HS-5 (cell line): ENCODE data around the gene PRELID3B.
"Not testable (repeated sequence)": the region's sequence is repeated elsewhere in the genome, so short reads cannot be mapped to it uniquely, and the experiment has no call there.

Experiments used
- DNase-seq: peaks from one replicate; pipeline ENCODE4 v3.0.0-alpha.2; 2012; ENCODE audit warnings: low read depth

The PRELID3B gene

DNA sequence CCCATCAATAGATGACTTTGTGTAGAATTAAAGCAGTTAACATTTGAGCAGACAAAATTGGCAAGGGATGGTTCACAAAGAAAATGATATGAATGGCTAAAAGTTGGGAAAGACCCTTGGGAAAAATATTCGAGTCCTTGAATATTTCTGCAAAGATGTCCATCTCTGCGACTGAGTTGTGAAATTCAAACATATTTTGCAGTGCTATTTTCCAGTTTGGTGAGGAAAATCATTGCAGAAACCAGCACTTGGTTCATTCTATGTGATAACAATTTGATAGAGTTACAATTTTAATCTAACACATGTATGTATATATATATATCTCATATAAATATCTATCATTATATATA, 6.1 kb upstream of the PRELID3B start:
- no peak for DNase-seq

DNA sequence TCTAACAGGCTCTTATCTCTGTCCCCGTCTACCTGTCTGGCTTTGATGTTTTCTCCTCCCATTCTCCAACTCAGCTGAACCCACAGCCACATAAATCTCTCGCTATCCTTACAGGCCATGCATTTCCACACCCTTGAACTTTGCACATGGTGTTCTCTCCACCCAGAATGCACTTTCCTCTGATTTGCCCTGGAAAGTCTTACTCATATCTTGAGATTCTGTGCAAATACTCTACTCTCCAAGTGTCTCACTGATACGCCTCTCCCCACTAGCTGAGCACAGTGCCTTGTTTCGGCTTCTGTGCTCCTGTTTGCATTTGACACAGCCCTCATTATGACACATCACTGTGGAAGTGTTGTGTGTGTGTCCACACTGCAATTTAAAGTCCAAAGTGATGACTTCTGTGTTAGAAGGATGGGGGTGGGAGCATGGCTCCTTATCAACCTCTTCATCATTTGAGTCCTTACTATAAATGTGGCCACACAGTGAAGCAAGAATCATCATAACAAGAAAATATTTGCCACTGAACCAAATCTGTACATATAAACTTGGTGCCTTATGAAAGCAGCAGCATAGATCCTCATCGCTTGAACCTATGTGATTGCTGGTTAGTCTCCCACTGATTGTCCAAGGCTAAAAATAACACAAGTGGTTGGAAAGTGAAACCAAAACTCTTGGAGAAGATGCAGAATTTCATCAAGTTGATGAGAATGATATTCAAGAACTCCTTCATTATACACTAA, 5.5 kb upstream of the PRELID3B start:
- DNase-seq: no peak

DNA sequence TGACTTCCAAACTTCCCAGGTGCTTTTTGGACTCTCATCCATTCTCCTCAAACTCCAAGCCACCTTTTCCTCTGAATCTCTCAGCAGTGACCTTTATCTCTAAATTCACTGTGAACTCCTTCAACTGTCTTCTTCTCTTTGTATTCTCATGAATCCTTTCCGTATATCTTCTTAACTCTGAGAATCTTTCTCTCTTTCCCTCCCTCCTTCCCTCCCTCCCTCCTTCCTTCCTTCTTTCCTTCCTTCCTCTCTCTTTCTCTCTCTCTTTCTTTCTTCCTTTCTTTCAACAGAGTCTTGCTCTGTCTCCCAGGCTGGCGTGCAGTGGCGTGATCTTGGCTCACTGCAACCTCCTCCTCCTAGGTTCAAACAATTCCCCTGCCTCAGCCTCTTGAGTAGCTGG, 4.3 kb upstream of the PRELID3B start:
- DNase-seq: no peak

DNA sequence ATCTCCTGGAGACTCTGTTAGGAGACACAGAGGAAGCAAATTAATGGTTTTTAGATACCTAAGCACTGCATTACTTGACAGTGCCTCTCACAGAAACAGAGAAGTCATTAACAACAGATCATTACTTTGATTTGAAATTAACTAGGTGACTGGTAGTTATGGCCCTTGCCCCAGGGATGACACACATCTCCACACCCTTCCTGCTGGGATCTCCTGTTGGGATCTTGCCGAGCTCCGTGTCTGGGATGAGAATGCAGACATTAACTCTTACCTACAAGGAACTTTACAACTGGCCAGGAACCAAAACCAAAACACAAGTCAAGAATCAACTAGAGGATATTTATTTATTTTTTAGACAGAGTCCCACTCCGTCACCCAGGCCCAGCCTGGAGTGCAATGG, 2.2 kb upstream of the PRELID3B start:
- no peak for DNase-seq

DNA sequence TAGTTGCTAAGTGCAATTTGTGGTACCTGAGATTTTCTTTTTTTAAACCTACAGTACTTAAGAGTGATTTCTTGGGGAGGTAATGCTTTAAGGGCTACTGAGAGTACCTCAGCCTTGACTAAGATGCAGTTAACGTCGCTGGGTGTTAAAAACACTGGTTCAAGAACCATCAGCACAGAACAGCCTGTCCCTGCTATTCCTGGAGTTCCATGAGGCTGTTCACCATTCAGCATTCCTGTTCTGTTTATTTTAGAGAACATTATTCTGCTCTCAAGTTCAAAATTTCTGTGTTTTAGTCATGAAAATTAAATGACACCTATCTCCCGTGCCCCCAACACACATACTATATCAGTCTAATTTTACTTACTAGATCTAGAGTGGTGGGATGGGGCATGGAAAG, 1.7 kb upstream of the PRELID3B start:
- no peak for DNase-seq

DNA sequence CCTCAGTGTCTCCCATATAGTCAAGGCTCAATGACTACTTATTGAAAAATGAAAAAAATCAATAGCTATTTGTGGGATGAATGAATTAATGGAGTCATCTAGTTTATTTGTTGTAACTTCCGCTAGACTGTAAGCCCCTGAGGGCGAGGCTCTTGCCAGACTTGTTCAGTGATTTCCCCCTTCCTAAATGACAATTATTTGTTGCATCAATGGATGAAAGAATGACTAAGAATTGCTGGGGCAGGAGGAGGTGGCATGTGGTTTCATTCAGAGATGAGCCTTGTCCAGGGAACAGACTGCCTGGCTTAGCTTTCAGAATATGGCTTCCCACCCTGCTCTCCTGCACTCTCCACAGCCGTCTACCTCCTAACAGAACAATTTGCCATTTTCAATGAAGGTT, 1.1 kb upstream of the PRELID3B start:
- no peak for DNase-seq

DNA sequence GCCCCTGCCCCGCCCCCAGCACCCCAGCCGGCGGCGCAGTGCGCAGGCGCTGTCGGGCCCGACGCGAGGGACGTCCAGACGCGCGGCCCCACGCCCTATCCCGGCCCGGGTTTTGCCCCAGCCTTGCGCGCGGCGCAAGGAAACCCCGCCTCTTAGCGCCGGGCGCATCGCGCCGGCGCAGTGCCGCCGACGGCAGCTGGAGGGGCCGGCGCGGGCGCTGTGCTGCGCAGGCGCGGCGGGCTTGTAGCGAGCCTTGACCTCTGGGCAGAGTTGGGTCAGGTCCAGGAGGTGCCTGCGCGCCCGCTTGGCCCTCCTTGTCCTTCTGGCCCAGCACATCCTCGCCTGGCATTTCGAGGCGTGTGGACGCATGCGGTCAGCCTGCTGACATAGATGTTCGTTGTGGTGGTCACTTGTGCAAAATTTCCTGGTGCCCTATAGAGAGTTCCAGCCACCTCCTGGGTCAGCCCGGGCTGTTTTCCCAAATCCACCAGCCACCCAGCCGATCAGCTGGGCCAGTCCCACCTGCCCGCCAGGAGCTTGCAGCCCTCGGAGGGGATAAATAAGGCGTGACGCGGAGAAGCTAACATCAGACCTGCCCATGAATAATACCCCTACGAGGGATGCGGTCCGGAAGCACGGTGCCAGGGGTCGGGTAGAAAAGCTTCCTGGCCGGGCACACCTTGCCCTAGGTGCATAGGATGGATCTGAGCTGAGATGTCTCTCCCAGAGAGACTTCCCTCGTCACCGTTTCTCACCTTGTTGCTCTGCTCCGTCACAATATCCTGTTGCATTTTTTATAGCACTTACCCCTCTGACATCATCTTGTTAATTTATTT, 428 bp upstream of the PRELID3B start:
- DNase-seq: peak; percentile 68

DNA sequence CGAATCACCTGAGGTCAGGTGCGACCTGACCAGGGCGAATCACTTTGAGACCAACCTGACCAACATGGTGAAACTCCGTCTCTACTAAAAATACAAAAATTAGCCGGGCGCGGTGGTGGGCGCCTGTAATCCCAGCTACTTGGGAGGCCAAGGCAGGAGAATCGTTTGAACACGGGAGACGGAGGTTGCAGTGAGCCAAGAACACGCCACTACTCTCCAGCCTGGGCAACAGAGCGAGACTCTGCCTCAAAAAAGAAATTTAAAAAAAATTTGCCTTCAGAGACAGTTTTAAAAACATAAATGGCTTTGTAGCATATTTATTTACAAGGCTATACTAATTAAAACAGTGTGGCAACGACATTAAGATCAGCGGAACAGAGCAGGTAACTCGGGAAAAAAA, 1.1 kb downstream of the PRELID3B start:
- DNase-seq: not testable (repeated sequence)

DNA sequence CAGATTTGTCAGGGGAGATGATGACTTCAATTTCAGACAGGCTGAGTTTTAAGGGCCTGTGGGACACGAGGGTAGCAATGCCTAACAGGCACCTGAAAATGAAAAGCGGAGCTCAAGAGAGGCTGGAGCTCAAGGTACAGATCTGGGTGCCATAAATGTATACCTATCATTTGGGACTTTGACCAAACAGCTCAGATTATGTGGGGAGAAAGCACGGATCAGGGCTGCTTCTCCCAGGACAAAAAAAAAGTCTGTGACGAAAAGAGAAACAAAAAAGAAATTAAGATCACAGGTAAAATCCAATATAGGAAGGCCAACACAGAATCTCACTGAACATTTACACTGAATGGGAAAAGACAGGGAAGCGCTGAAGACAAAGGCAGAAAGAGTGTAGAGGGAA, 1.9 kb downstream of the PRELID3B start:
- DNase-seq: no peak

DNA sequence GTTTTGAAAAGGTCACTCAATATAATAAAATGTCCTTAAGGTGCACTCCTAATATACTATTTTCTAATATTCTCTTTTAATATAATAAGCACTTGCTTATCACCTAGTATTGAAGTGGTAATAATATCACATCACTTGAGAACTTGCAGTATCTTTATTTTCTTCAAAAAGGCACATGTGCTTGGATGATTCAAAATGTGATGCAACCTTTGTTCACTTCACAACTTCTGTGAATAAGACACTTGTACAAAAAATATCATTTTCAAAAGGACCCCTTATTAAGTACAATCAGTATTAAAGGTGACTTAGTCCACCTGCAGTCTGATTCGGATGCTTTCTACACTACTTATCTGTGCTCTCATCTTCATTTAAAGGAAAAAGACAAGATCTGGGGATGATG, 3.4 kb downstream of the PRELID3B start:
- no peak for DNase-seq

DNA sequence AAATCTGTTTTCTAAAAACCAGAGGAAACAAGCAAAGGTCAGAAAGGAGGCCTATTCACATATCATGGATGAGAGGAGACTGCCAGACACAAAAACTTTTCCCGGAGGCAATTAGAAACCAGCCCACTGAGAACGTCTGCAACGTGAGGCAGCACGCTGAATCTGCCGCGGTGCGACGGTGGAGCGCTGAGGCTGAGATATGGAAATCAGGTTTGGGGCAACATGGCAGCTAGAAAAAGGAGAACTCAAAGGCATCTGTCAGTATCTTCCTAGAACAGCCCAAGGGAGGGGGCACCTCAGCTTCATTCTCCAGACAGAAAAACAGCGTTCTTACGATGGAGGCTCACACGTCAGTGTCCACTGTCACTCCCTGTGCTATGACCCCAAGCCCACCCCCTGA, 5.2 kb downstream of the PRELID3B start:
- no peak for DNase-seq

DNA sequence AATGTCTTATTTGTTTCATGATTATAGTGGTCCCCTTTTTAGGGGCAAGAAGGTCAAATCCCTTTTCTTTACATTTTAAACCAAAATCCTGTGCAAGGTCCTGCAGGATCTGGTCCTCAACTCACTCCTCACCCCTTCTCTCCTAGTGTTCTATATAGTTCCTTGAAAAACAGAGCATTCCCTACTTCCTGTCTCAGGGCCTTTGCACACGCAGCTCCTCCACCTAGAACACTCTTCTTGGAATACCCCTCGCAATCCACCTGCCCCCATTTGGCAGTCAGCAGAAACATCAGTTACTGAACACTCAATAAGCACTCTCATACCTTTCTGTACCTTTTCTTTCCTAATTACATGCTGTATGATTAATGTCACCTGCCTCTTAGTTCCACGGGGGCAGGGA, 7.2 kb downstream of the PRELID3B start:
- DNase-seq: no peak

DNA sequence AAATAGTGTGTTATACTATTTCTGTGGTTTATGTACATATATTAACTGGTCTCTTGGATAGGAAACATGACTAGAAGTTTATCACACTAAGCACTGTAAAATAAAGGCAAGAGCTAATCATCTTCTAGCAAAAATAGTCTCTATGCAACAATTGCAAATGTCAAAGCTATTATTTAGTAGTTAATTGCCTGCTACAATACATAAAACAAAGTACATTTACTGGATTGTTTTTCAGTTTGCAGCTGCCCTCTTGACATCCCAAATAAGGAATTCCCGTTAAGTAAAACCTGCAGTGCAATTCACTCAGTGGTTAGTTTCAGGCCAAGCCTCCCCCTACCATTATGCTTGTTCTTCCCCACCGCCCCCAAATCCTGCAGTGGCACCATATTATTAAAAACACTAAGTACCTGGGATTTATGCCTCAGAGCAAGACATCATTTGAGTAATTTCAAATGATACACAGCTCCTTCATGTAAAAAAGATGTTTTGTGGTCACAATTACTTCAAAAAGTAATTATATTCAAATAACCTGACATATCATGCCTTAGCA, 8.9 kb downstream of the PRELID3B start:
- no peak for DNase-seq

DNA sequence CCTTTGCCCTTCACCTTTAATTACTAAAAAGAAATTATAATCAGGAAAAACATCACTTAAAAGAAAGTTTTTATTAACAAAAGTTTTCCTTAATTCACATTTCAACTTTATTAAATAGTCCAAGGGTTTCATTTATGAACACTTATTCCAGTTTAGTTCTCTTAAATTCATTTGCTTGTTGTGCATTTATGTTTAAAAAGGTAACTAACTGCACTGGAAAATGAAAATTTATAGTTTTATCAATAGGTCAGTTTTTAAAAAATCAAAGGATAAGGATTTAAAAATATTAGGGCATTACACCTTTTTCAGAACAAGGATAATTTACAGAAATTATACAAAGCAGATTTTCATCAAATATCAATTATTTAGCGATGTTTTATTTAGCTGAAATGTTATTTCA, 9.5 kb downstream of the PRELID3B start:
- DNase-seq: no peak

DNA sequence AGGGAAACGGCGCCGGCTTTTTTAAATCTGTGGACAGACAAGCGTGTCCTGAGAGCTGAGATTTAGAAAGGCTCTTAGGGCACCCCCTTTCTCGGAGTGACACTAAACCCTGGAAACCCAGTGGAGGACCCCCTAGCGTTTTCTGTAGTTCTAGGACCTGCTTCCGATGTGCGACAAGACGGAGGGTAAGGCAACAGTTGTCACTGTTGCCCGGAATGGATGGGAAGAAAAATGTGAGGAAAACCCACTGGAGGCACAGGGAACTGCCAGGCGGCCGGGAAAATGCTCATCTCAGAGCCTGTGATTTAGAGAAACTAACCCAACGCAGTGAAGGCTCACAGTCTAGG, 9.9 kb downstream of the PRELID3B start:
- no peak for DNase-seq

DNA sequence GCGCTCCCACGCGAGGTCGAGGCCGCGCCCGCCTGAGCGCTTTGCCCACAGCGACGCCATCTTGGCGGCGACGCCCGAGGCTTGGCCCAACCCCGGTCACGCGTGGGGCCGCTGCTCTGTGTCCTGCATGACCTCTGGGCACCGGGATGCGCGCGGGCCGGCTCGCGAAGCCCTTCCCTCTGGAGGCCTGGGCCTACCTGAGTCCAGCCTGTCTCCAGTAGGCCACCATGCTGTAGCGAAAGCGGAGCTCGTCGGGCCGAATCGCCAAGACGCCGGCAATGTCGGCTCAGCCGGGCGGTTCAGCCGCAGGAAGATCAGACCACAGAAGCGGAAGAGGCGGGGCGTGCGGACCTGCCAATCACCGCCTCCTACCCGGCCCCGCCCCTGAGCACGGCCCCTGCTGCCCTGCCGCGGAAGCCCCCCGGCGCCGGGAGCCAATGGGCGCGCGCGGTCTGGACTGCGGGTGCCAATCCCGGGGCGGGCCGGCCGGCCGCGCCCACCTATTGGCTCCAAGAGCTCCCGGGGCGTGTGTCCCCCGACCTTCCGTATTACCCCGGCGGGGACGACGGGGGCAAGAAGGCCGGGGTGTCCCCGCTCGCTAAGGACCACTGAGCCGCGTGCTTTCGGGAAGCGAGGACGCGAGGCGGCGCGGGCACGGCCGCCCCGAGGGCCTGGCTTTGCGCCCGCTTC, 10.4 kb downstream of the PRELID3B start, which contains the start of gene ATP5F1E:
Gene ATP5F1E, minus strand, starts transcription at position 313 of the 690 bp plus-strand sequence. Its CDS starts 84 bp downstream, at position 229.
- DNase-seq: peak; percentile 68

DNA sequence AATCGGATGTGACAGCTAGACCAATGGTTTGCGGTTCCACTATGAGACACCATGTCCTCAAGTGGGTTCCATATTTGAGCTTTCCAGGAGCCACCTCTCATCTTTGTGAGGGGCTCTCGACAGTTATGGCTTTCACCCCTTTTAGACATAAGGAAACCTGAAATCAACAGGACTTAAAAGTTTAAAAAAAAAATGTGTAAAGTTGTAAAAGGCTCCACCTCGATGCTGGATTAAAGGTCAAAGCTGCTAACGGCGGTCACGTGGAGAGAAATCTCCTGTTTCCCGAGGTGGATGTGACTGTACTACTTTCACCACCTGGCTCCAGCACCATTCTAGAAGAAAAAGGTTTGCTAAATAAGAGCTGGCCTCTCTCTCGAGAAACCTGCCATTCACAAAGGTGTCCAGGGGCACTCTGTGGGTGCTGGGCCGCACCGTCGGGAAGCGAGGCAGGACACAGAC, 11.0 kb downstream of the PRELID3B start:
- DNase-seq: no peak

DNA sequence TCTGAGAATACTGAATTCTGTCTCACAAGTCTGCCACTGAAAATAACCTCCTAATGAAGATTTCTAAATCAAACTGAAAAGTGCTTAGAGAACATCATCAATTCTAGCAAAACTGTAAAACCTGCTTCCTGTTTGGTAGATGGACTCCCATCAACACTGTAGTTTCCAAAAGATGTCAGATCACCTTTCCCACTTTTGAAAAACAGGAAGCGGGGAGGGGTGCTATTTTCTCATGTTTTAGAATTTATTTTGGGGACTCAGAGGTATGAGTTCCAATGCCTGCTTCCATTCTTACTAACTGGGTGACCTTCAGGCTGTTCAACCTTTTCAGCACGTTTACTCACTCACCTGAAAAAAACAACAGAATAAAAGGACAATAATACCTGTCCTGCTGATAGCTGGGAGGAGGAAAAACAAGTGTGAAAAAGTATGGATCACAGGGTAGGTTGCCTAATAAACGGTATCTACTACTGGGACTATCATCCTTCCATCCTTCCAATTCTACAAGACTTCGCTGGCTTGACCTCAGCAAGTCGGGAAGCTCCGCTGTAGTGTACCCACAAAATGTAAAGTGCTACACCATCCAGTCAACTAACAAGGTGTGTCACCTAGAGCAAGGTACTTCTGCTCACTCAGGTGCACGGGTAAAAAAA, 11.5 kb downstream of the PRELID3B start:
- no peak for DNase-seq

DNA sequence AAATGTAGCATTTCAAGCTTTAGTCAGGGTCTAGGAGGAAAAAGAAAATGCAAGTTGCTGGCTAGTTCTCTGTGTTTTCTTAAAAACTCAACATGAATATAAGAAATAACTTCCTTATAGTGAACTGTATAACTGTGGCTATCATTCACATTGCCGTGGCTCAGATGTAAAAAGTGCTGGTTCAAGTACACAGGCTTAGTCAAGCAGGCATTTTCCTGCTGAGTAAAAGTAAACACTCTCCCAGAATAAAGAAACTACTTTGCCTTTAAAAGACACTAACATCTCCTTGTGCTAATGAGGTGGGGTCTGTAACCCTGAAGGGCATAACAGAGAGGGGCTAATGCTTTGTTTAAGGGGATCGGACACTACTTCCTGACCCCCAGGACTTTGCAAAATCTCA, 13.8 kb downstream of the PRELID3B start:
- DNase-seq: no peak

DNA sequence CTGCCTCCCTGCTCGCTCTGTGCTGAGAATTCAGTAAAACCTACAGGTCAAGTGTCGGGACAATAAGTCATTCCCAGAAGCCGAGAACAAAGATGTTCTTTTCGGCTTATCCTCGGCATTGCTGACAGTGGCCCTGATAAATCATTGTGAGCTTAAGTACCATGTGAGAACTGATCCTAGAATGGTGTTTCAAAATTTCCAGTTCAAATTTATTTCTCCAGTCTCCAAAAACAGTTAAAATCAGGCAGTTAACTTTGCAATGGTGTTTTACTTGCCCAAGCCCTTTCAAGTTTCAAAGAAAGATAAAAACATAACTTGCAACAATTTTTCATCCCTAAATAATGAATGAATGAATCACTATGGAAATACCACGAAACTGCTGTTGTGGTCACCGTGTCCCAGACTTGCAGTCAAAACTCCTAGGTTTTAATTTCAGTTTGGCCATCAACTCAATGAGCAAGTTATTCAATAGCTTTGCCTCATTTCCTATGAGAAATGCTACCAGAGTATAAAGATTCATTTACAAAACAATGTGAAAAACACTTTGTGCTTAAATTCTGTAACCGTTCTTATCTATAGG, 14.8 kb downstream of the PRELID3B start:
- DNase-seq: peak; percentile 44

DNA sequence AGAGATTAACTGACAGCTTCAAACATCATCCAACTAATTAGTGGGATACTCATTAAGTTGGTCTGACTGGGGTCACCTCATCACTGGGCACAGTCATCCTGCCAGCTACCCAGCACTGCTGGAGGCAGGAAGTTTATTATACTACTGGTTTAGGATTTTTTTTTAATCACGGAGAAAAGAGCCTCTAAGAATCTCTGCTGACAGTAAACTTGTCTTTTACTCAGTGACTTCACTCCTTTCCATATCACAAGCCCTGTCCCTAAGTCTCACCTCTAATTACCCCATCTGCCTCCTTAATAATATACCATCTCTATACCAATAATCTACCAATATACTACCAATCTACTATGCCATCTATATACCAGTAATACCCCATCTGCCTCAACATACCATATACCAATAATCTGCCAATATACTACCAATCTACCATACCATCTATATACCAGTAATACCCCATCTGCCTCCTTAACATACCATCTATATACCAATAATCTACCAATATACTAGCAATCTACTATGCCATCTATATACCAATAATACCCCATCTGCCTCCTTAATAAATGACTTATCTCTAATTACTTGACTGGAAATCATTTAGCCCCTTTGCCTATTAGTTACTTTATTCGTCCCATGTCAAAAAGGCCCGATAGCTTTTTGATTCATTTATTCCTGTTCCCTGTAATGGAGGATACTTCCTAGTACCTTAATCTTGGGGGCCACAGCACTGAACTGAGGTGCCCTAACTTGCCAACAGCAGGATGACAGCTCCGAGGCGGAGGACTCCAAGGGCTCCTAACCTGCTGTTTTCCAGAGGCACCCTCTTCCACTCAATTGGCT, 15.5 kb downstream of the PRELID3B start:
- no peak for DNase-seq
